ENCODE data around the gene KIAA1958.

The KIAA1958 gene

DNA sequence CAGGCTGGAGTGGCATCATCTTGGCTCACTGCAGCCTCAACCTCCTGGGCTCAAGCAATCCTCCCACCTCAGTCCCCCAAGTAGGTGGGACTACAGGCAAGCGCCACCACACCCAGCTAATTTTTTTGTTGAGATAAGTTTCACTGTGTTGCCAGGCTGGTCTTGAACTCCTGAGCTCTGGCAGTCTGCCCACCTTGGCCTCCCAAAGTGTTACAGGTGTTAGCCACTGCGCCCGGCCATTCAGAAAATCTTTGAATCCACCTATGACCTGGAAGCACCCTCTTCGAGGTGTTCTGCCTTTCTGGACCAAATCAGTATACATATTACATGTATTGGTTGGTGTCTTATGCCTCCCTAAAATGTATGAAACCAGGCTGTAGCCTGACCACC lies 61.4 kb downstream of the KIAA1958 start:
- DNase-seq (ENCODE audit: low read depth), result no peak
- H3K4me3 ChIP-seq (ENCODE audit: low read depth, low read length), result no peak overlapping the region
- TF ChIP-seq CTCF (IDR thresholded peaks at IDR 0.05; ENCODE audit: low read depth, low read length, missing control alignments), result no peak
- in situ Hi-C loops (cut with HindIII; ENCODE audit: low sequenced_read_pairs), result no loop called here

GRCh38 chr9:112548836-112549595 lies 62.4 kb downstream of the KIAA1958 start:
- H3K4me3 ChIP-seq (ENCODE audit: low read depth, low read length), result no peak overlapping the region
- no peak for DNase-seq (ENCODE audit: low read depth)
- TF ChIP-seq CTCF (IDR thresholded peaks at IDR 0.05; ENCODE audit: low read depth, low read length, missing control alignments), result no peak
- in situ Hi-C loops (cut with HindIII; ENCODE audit: low sequenced_read_pairs), result no loop called here

GRCh38 chr9:112550531-112550930 lies 63.9 kb downstream of the KIAA1958 start:
- no peak overlapping the region for H3K4me3 ChIP-seq (ENCODE audit: low read depth, low read length)
- DNase-seq (ENCODE audit: low read depth), result no peak
- no peak for TF ChIP-seq CTCF (IDR thresholded peaks at IDR 0.05; ENCODE audit: low read depth, low read length, missing control alignments)
- in situ Hi-C loops (cut with HindIII; ENCODE audit: low sequenced_read_pairs), result no loop called here

- DNase-seq (ENCODE audit: low read depth), result no peak
- in situ Hi-C loops (cut with HindIII; ENCODE audit: low sequenced_read_pairs), result no loop called here
- H3K4me3 ChIP-seq (ENCODE audit: low read depth, low read length), result no peak overlapping the region
- TF ChIP-seq CTCF (IDR thresholded peaks at IDR 0.05; ENCODE audit: low read depth, low read length, missing control alignments), result no peak
These were observed 65.0 kb downstream of the KIAA1958 start for GRCh38 chr9:112551641-112552040.

- no peak overlapping the region for H3K4me3 ChIP-seq (ENCODE audit: low read depth, low read length)
- in situ Hi-C loops (cut with HindIII; ENCODE audit: low sequenced_read_pairs), result no loop called here
- no peak for DNase-seq (ENCODE audit: low read depth)
- no peak for TF ChIP-seq CTCF (IDR thresholded peaks at IDR 0.05; ENCODE audit: low read depth, low read length, missing control alignments)
These were observed 65.8 kb downstream of the KIAA1958 start for GRCh38 chr9:112552229-112553056.

- no peak overlapping the region for H3K4me3 ChIP-seq (ENCODE audit: low read depth, low read length)
- in situ Hi-C loops (cut with HindIII; ENCODE audit: low sequenced_read_pairs), result no loop called here
- TF ChIP-seq CTCF (IDR thresholded peaks at IDR 0.05; ENCODE audit: low read depth, low read length, missing control alignments), result no peak
- DNase-seq (ENCODE audit: low read depth), result no peak
These were observed 66.7 kb downstream of the KIAA1958 start for GRCh38 chr9:112553256-112553826.
